Chondrocyte (in vitro differentiated cells): ENCODE data around the gene SUMF1. TPM values are rescaled to one million over a fixed set of nuclear protein-coding genes. Genes with fewer than 3 reads are reported as not detected.

ENCODE experiments used
- DNase-seq: peaks from one replicate; pipeline ENCODE4 v3.0.0; 2021; ENCODE audit warnings: mixed read lengths, low spot score
- H3K27ac Mint-ChIP-seq: one replicate; pipeline ENCODE4 v1.8.0; 2021; ENCODE audit warnings: mild to moderate bottlenecking, moderate library complexity, mixed read lengths; ENCODE audit not compliant: unreplicated experiment
- H3K27me3 Mint-ChIP-seq: 2 replicates; pipeline ENCODE4 v1.8.0; 2021; ENCODE audit warnings: low read depth, mixed read lengths
- H3K36me3 Mint-ChIP-seq: 2 replicates; pipeline ENCODE4 v1.8.0; 2021; ENCODE audit warnings: low read depth, mixed read lengths
- H3K4me1 Mint-ChIP-seq: 2 replicates; pipeline ENCODE4 v1.8.0; 2021; ENCODE audit warnings: low read depth, mild to moderate bottlenecking, mixed read lengths
- H3K4me3 Mint-ChIP-seq: one replicate; pipeline ENCODE4 v1.8.0; 2021; ENCODE audit warnings: mild to moderate bottlenecking, moderate library complexity, mixed read lengths; ENCODE audit not compliant: unreplicated experiment
- H3K9me3 Mint-ChIP-seq: 2 replicates; pipeline ENCODE4 v1.8.0; 2021; ENCODE audit warnings: low read depth, mixed read lengths
- total RNA-seq: library from RNA; stranded (reverse); gene quantifications from 3 replicates; pipeline ENCODE4 v1.2.1, GENCODE V29; 2021
- TF ChIP-seq, protein P1 (sequence below): fragments of 200-600 bp; sonication (generic); IDR thresholded peaks from 2 replicates; pipeline ENCODE4 v1.5.0; 2021; ENCODE audit warnings: antibody characterized with exemption, mild to moderate bottlenecking, moderate library complexity

The SUMF1 gene
- total RNA-seq, 1 donor from 2014 or later = 33.0 TPM

DNA sequence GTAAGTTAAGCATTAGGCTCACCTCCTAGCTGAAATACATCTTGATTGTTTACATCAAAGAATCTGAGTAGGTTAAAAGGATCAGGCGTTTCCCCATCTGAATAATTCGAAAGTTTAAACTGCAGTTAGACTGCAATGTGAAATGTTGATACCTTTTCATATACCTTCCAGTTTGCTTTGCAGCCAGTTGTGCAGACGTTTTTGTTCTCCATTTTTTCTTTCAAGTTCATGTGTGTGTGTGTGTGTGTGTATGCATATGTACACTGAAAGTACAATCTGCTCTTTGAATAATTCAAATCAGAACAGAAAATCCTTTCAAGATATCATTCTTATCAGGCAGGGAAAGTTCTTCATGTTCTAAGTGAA lies 29.0 kb upstream of the SUMF1 start:
- no peak for DNase-seq
- TF ChIP-seq, protein P1, sequence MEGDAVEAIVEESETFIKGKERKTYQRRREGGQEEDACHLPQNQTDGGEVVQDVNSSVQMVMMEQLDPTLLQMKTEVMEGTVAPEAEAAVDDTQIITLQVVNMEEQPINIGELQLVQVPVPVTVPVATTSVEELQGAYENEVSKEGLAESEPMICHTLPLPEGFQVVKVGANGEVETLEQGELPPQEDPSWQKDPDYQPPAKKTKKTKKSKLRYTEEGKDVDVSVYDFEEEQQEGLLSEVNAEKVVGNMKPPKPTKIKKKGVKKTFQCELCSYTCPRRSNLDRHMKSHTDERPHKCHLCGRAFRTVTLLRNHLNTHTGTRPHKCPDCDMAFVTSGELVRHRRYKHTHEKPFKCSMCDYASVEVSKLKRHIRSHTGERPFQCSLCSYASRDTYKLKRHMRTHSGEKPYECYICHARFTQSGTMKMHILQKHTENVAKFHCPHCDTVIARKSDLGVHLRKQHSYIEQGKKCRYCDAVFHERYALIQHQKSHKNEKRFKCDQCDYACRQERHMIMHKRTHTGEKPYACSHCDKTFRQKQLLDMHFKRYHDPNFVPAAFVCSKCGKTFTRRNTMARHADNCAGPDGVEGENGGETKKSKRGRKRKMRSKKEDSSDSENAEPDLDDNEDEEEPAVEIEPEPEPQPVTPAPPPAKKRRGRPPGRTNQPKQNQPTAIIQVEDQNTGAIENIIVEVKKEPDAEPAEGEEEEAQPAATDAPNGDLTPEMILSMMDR = no peak
- H3K9me3 Mint-ChIP-seq = no peaks in the 10 kb centered on the region
- H3K27me3 Mint-ChIP-seq = peaks cover 1% of the 10 kb centered on the region
- no peak overlapping the region for H3K4me3 Mint-ChIP-seq
- H3K4me1 Mint-ChIP-seq = peaks cover 38% of the 10 kb centered on the region
- peaks cover 8% of the 10 kb centered on the region for H3K36me3 Mint-ChIP-seq
- no peak overlapping the region for H3K27ac Mint-ChIP-seq

DNA sequence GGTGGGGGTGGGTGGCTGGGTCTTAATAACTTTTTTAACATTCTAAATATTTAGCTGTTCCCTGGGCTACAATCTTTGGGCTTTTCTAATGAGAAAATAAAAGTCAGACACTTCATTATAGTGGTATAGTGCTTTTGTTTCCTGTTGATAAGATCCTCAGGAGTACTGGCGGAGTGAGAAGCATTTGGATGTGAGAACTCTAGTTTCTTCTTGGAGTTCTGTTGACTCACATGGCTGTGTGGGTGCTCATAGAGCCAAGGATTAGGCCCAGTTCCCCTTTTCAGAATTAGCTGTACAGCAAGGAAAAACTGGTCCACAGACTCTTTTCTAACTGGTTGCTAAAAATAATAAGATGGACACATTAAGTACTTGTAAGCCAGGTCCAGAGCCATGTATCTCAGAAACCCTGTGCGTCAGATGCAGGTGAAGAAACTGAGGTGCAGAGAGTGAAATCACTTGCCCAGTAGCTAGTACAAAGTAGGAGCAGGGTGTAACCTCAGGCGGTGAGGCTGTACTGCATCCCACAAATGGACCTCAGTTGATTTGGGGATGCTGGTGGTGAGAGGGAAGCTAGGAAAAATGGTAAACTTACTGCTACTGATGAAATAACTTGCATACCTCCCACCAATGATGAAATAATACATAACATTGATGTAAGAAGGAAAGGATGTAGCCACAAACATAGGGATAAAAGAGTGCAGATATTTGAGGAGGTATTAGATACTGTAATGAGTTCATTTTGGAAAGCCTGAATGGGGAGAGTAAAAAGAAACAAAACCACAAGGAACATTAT lies 28.4 kb upstream of the SUMF1 start:
- Mint-ChIP-seq H3K36me3 (peaks cover 6% of the 10 kb centered on the region), H3K4me3 (no peak overlapping the region), H3K4me1 (peaks cover 40% of the 10 kb centered on the region), H3K27me3 (peaks cover 2% of the 10 kb centered on the region), H3K9me3 (no peaks in the 10 kb centered on the region), H3K27ac (no peak overlapping the region)
- TF ChIP-seq, protein P1 = no peak
- DNase-seq = no peak

DNA sequence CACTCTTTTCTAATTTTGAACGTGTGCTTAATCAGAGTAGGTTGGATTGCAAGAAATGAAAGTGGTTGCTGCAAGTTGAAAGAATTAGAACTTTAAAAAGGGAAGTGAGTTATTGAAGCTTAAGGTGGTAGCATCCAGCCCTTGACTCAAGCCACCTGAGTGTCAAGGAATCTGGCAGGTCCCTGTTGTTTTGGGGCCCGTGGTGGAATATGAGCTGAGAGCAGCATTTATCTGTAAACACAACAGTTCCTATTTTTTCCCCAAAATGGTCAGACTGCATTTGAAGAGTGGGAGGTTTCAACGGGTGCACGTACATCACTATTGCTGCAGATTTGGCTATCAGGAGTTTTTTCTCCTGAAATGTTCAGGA lies 27.8 kb upstream of the SUMF1 start:
- peaks cover 4% of the 10 kb centered on the region for H3K36me3 Mint-ChIP-seq
- H3K27me3 Mint-ChIP-seq = peaks cover 2% of the 10 kb centered on the region
- TF ChIP-seq, protein P1 = no peak
- no peak for DNase-seq
- no peaks in the 10 kb centered on the region for H3K9me3 Mint-ChIP-seq
- H3K4me3 Mint-ChIP-seq = peak overlapping the region; percentile 87
- H3K4me1 Mint-ChIP-seq = peaks cover 40% of the 10 kb centered on the region
- H3K27ac Mint-ChIP-seq = no peak overlapping the region

DNA sequence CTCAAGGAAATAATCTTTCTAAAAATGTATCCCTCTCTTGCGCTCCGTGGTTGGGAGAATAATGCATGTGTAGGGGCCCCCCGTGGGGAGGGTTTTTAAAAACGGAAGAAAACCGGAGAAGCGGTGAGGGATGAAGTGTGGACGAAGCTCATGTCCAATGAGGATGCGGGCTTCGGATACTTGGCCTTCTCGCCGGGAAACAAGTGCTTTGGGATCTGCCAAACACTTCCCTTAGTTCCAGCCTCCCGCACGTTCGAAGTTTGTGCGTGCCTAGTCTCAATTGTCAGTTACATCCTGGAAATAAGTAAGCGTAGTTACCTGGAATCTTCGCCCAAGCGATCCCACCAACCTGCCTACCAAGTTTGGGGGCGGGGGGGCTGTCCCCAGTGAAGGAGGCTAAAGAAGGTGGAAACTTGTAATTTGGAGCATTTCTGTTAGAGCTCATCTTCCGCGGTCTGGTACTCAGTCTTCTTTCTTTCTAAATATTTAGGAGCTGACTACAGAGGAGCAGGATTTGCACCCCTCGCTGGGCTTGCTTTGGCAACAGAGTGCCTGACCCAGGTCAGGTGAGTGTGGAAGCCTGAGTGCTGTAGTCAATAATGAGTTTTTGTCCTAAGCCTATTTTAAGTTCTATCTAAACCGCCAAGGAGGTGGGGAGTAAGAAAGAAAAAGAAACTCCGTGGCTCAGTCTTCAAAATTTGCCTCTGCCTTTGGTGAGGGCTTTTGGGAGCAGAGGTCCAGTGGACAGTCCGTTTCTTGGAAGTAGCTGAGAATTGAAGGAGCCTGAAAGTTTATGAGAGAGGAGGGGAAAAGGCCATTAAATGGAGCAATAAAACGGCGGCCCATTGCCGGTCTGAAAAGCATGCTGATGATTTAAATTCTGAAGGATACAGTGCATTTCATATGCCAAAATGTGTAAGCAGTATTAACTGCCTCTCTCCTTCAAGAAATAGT lies 27.1 kb upstream of the SUMF1 start:
- TF ChIP-seq, protein P1 = no peak
- no peak for DNase-seq
- H3K36me3 Mint-ChIP-seq = peaks cover 4% of the 10 kb centered on the region
- H3K9me3 Mint-ChIP-seq = no peaks in the 10 kb centered on the region
- peaks cover 2% of the 10 kb centered on the region for H3K27me3 Mint-ChIP-seq
- peaks cover 40% of the 10 kb centered on the region for H3K4me1 Mint-ChIP-seq
- peak overlapping the region; percentile 96 for H3K27ac Mint-ChIP-seq
- peak overlapping the region; percentile 87 for H3K4me3 Mint-ChIP-seq
